Neuronal stem cell (in vitro differentiated cells): ENCODE results near the gene STIM1.
"Not testable (repeated sequence)": the region's sequence is repeated elsewhere in the genome, so short reads cannot be mapped to it uniquely, and the experiment has no call there.

ENCODE experiments used
- DNase-seq: peaks from one replicate; pipeline ENCODE4 v3.0.0-alpha.2; 2013; ENCODE audit warnings: low spot score
- H2AFZ ChIP-seq: one replicate; pipeline ENCODE4 v1.6.1; 2013; ENCODE audit warnings: mild to moderate bottlenecking, low read length, inconsistent platforms
- H2AK5ac ChIP-seq: 2 replicates; pipeline ENCODE4 v1.6.1; 2013; ENCODE audit warnings: low read depth, mild to moderate bottlenecking, inconsistent platforms, low read length, moderate library complexity, mixed read lengths
- H2BK120ac ChIP-seq: 2 replicates; pipeline ENCODE4 v1.6.1; 2013; ENCODE audit warnings: low read depth, mild to moderate bottlenecking, inconsistent platforms, low read length, moderate library complexity, mixed read lengths
- H2BK12ac ChIP-seq: one replicate; pipeline ENCODE4 v1.6.1; 2013; ENCODE audit warnings: low read length, inconsistent platforms
- H2BK15ac ChIP-seq: 2 replicates; pipeline ENCODE4 v1.6.1; 2013; ENCODE audit warnings: mild to moderate bottlenecking, low read length, inconsistent platforms, mixed read lengths
- H2BK5ac ChIP-seq: one replicate; pipeline ENCODE4 v1.6.1; 2013; ENCODE audit warnings: inconsistent platforms, mild to moderate bottlenecking, low read length, moderate library complexity
- H3K14ac ChIP-seq: one replicate; pipeline ENCODE4 v1.6.1; 2013; ENCODE audit warnings: low read length, inconsistent platforms
- H3K18ac ChIP-seq: 2 replicates; pipeline ENCODE4 v1.6.1; 2013; ENCODE audit warnings: low read length, inconsistent platforms
- H3K23ac ChIP-seq: 2 replicates; pipeline ENCODE4 v1.6.1; 2013; ENCODE audit warnings: low read depth, mild to moderate bottlenecking, mixed read lengths, low read length, inconsistent platforms; ENCODE audit not compliant: poor library complexity
- H3K27ac ChIP-seq: replicated peaks from 3 replicates; pipeline ENCODE4 v1.5.1; 2013; ENCODE audit warnings: low read length, inconsistent platforms
- H3K27me3 ChIP-seq, 3 experiments: 2 replicates each; pipeline ENCODE4 v1.6.1; 2013; ENCODE audit warnings: low read length in 3 of 3, mild to moderate bottlenecking in 2 of 3, inconsistent platforms in 1 of 3, low read depth in 1 of 3, mixed read lengths in 1 of 3, moderate library complexity in 1 of 3; ENCODE audit not compliant: control insufficient read depth in 3 of 3, insufficient read depth in 3 of 3
- H3K36me3 ChIP-seq, 2 donors: replicated peaks in 1 of 2; 2 replicates each; pipeline ENCODE4 v1.6.1; 2013; ENCODE audit warnings: low read length in 2 of 2; ENCODE audit not compliant: control insufficient read depth in 2 of 2, insufficient read depth in 2 of 2
- H3K4ac ChIP-seq: 2 replicates; pipeline ENCODE4 v1.6.1; 2013; ENCODE audit warnings: inconsistent platforms, mild to moderate bottlenecking, low read length, moderate library complexity
- H3K4me1 ChIP-seq, 2 donors: 1 replicate in 1 of 2; 2 replicates in 1 of 2; pipeline ENCODE4 v1.6.1; 2013; ENCODE audit warnings: low read length in 2 of 2, low read depth in 1 of 2; ENCODE audit not compliant: control insufficient read depth in 2 of 2, insufficient read depth in 1 of 2
- H3K4me2 ChIP-seq: one replicate; pipeline ENCODE4 v1.6.1; 2013; ENCODE audit warnings: mild to moderate bottlenecking, low read length, inconsistent platforms; ENCODE audit not compliant: insufficient read depth, poor library complexity, severe bottlenecking
- H3K4me3 ChIP-seq, 2 donors: 2 replicates each; pipeline ENCODE4 v1.5.1; 2013; ENCODE audit warnings: low read length in 2 of 2, mild to moderate bottlenecking in 2 of 2, inconsistent platforms in 1 of 2, moderate library complexity in 1 of 2
- H3K79me1 ChIP-seq: one replicate; pipeline ENCODE4 v1.6.1; 2013; ENCODE audit warnings: low read depth, mild to moderate bottlenecking, inconsistent platforms, low read length, moderate library complexity
- H3K9ac ChIP-seq: one replicate; pipeline ENCODE4 v1.6.1; 2013; ENCODE audit warnings: mild to moderate bottlenecking, low read depth, low read length, inconsistent platforms; ENCODE audit not compliant: poor library complexity
- H3K9me3 ChIP-seq, 2 donors: replicated peaks in 1 of 2; 2 replicates each; pipeline versions ENCODE3 to v1.6.1; 2013; ENCODE audit warnings: low read length in 2 of 2, mild to moderate bottlenecking in 2 of 2, inconsistent platforms in 1 of 2, low read depth in 1 of 2, mixed read lengths in 1 of 2, moderate library complexity in 1 of 2; ENCODE audit not compliant: control insufficient read depth in 2 of 2, insufficient read depth in 1 of 2
- H4K8ac ChIP-seq: one replicate; pipeline ENCODE4 v1.6.1; 2013; ENCODE audit warnings: low read depth, mild to moderate bottlenecking, inconsistent platforms, low read length, moderate library complexity
- H4K91ac ChIP-seq: one replicate; pipeline ENCODE4 v1.6.1; 2013; ENCODE audit warnings: low read length, low read depth, mild to moderate bottlenecking, inconsistent platforms; ENCODE audit not compliant: poor library complexity
- WGBS, 2 donors: extraction: QIAGEN DNeasy Blood & Tissue Kit; methylation state at CpG; one replicate each; pipeline ENCODE4 v1.1.7; 2013; ENCODE audit warnings: missing lambda C conversion rate in 2 of 2, mixed read lengths in 1 of 2; ENCODE audit not compliant: insufficient read length in 2 of 2, insufficient replicate concordance in 1 of 2; ENCODE audit errors: extremely low coverage in 2 of 2; 5-methylcytosine and 5-hydroxymethylcytosine counted together

STIM1 gene

GRCh38 chr11:4123218-4123617, 267.8 kb downstream of the STIM1 start:
- no peak overlapping the region for H3K9ac ChIP-seq
- no peak overlapping the region for H2BK5ac ChIP-seq
- H2BK120ac ChIP-seq = no peak overlapping the region
- DNase-seq = no peak
- H2AFZ ChIP-seq = no peak overlapping the region
- no peaks in the 10 kb centered on the region for H3K27me3 ChIP-seq
- no peak overlapping the region for H2BK12ac ChIP-seq
- no peak overlapping the region for H2AK5ac ChIP-seq
- H3K27ac ChIP-seq = no peak overlapping the region
- H2BK15ac ChIP-seq = no peak overlapping the region
- H4K91ac ChIP-seq = no peak overlapping the region
- H3K9me3 ChIP-seq = no peaks in the 10 kb centered on the region
- no peak overlapping the region for H3K14ac ChIP-seq
- peaks cover 34 to 97% of the 10 kb centered on the region in 2 donors for H3K36me3 ChIP-seq
- H3K4me1 ChIP-seq = no peaks in the 10 kb centered on the region
- no peak overlapping the region for H3K4me2 ChIP-seq
- H3K23ac ChIP-seq = no peak overlapping the region
- H3K79me1 ChIP-seq = peaks cover 1% of the 10 kb centered on the region
- no peak overlapping the region for H4K8ac ChIP-seq
- H3K4ac ChIP-seq = no peak overlapping the region
- H3K18ac ChIP-seq = no peak overlapping the region
- no peak overlapping the region for H3K4me3 ChIP-seq
- no CpG with 5 or more reads among the region's 4 CpGs for WGBS, 2 donors

DNA sequence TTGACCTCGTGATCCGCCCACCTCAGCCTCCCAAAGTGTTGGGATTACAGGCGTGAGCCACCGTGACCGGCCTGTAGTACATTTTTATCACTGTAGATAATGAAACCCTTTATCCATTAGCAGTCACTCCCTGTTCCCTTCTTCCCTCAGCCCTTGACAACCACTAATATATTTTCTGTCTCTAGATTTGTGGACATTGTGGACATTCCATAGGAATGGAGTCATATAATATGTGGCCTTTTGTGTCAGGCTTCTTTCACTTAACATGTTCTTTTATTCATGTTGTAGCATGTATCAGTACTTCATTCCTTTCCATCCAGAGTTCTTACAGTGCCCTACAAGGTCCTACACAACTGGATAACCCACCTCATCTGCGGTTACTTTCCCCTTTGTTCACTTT, 269.7 kb downstream of the STIM1 start:
- no CpG with 5 or more reads among the region's 6 CpGs for WGBS, 2 donors

GRCh38 chr11:4127357-4127756, 271.9 kb downstream of the STIM1 start:
- H3K4me1 ChIP-seq = no peaks in the 10 kb centered on the region
- no peak overlapping the region for H3K4me3 ChIP-seq
- H2AFZ ChIP-seq = no peak overlapping the region
- no peak overlapping the region for H3K4me2 ChIP-seq
- no peak overlapping the region for H3K4ac ChIP-seq
- no peak overlapping the region for H3K18ac ChIP-seq
- no peak overlapping the region for H2AK5ac ChIP-seq
- H2BK12ac ChIP-seq = no peak overlapping the region
- DNase-seq = no peak
- no peak overlapping the region for H3K27ac ChIP-seq
- no peaks in the 10 kb centered on the region for H3K27me3 ChIP-seq
- no peak overlapping the region for H3K14ac ChIP-seq
- H4K8ac ChIP-seq = no peak overlapping the region
- H3K79me1 ChIP-seq = peaks cover 1% of the 10 kb centered on the region
- H2BK120ac ChIP-seq = no peak overlapping the region
- no peak overlapping the region for H3K9ac ChIP-seq
- H2BK15ac ChIP-seq = no peak overlapping the region
- peaks cover 29 to 96% of the 10 kb centered on the region in 2 donors for H3K36me3 ChIP-seq
- H2BK5ac ChIP-seq = no peak overlapping the region
- WGBS, 2 donors = no CpG with 5 or more reads among the region's 1 CpG
- H3K23ac ChIP-seq = no peak overlapping the region
- no peaks in the 10 kb centered on the region for H3K9me3 ChIP-seq
- no peak overlapping the region for H4K91ac ChIP-seq

More for the DNA sequence above, 269.7 kb downstream of the STIM1 start:
- Histone ChIP-seq H2AK5ac (no peak overlapping the region), H3K4ac (no peak overlapping the region), H3K14ac (no peak overlapping the region), H3K4me2 (no peak overlapping the region), H2AFZ (no peak overlapping the region), H3K79me1 (peaks cover 1% of the 10 kb centered on the region), H4K91ac (no peak overlapping the region), H3K18ac (no peak overlapping the region), H2BK5ac (no peak overlapping the region), H3K27me3 (no peaks in the 10 kb centered on the region), H4K8ac (no peak overlapping the region), H2BK12ac (no peak overlapping the region), H3K9ac (no peak overlapping the region), H3K36me3 (peaks cover 34 to 96% of the 10 kb centered on the region in 2 donors), H3K4me1 (no peaks in the 10 kb centered on the region), H2BK15ac (no peak overlapping the region), H3K23ac (no peak overlapping the region), H3K27ac (no peak overlapping the region), H2BK120ac (no peak overlapping the region), H3K9me3 (no peaks in the 10 kb centered on the region), H3K4me3 (no peak overlapping the region)
- DNase-seq = no peak

DNA sequence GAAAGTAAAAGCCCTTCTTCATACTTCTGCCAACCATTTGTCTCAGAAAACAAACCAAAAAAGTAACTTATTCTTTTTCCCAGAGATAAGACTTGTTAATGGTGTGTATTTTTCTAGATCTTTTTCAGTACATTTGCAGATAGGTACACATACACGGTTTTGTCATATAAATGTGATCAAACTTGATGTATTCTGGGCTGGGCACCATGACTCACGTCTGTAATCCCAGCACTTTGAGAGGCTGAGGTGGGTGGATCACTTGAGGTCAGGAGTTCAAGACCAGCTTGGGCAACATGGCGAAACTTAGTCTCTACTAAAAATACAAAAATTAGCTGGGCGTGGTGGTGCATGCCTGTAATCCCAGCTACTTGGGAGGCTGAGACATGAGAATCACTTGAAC, 274.8 kb downstream of the STIM1 start:
- H3K4me1 ChIP-seq, H2AFZ ChIP-seq, H3K18ac ChIP-seq, H3K9me3 ChIP-seq, H2BK5ac ChIP-seq, H4K8ac ChIP-seq, H2BK120ac ChIP-seq, H3K23ac ChIP-seq, H2BK12ac ChIP-seq, H2AK5ac ChIP-seq, H3K27me3 ChIP-seq, H3K27ac ChIP-seq, DNase-seq, H3K14ac ChIP-seq, H3K4me2 ChIP-seq, H3K79me1 ChIP-seq, H3K4me3 ChIP-seq, H3K9ac ChIP-seq, H4K91ac ChIP-seq, H2BK15ac ChIP-seq, H3K4ac ChIP-seq: not testable (repeated sequence)
- WGBS, 2 donors = no CpG with 5 or more reads among the region's 4 CpGs
- peaks cover 24 to 97% of the 10 kb centered on the region in 2 donors for H3K36me3 ChIP-seq
